CD4-positive, alpha-beta T cell treated with Interleukin-10 for 1 hour (primary cell): ENCODE measurements around the gene OR2B2.
"Not testable (repeated sequence)": the region's sequence is repeated elsewhere in the genome, so short reads cannot be mapped to it uniquely, and the experiment has no call there.

Experiments
- DNase-seq: peaks from one replicate; pipeline ENCODE4 v3.0.0-alpha.2; 2020

The OR2B2 gene

DNA sequence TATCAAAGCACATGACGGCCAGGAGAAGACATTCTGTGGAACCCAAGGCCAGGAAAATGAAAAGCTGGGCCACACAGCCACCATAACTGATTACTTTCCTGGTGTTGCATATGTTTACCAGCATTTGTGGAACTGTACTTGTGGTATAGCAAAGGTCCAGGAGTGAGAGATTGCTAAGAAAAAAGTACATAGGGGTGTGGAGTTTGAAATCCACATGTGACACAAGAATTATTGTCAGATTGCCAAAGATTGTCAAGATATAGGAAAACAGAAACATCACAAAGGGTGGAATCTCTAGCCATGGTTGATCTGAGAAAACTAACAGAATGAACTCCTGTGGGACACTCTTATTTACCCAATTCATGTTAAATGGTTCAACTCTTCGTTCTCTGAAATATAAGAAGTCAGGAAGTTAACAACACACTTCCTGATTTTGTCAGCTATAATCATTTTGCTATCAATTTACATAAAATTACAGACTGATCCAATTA lies at the start of gene OR2B2:
Gene OR2B2, minus strand, starts transcription at position 441 of the 491 bp plus-strand sequence. Its CDS starts 77 bp downstream, at position 364.
- no peak for DNase-seq

- no peak for DNase-seq
Measured at GRCh38 chr6:27957516-27957915, 45.3 kb upstream of the OR2B2 start.

GRCh38 chr6:27956941-27957340 lies 44.7 kb upstream of the OR2B2 start, which contains the start of gene OR2B6:
OR2B6 (plus strand) TSS chr6:27957241; CDS start chr6:27957241, 0 bp downstream.
- DNase-seq = no peak

DNA sequence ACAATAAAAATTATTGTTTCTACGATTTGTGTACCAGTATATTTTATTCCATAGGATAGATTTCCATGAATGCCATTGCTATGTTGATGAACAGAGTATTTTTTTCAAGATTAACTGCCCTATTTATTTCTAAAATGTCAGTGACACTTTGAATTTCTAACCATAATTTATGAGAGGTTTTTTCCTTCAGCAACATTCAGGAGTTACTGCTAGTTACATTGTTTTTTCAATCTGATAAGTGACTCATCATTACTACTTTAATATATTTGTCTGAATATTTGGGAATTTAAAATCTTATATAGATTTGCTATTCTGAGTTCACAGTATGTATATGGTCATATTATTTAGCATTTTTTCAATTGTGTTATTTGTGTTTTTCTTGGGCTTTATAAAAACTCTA lies 38.8 kb upstream of the OR2B2 start:
- DNase-seq = no peak

DNA sequence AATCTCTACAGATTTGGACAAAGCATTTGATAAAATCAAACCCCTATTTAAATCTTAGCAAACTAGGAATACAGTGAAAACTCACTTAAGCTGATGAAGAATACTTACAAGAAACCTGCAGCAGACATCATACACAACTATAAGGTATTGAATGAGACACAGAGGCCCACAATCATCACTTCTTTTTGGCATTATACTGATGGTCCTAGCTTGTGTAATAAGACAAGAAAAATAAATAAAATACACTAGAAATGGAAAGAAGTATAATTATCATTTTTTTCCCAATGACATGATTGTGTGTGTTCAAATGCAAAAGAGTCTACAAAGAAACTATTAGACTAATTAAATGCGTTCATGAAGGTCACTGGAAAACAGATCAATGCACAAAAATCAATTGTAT lies 36.0 kb upstream of the OR2B2 start:
- no peak for DNase-seq

GRCh38 chr6:27943072-27943471 lies 30.9 kb upstream of the OR2B2 start:
- DNase-seq = not testable (repeated sequence)

GRCh38 chr6:27940766-27941165 lies 28.6 kb upstream of the OR2B2 start:
- DNase-seq = no peak

DNA sequence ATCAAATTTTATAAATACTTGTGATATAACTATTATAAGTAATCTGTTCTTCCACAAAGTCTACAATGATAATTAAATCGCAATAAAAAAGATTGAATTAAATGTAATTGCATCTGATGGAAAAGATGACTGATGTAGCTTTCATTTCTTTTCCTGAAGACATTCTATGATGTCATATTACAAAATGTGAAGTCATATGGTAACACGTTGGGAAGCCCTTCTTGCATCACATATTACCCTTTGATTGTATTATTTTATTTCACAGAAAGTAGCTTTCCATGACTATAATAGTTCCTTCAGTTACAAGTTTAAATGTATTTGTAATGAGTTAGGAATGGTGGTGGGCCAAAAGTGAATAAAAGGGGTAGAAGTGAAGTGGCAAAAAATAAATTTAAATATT lies 19.0 kb upstream of the OR2B2 start:
- no peak for DNase-seq

GRCh38 chr6:27929930-27930329 lies 17.7 kb upstream of the OR2B2 start:
- not testable (repeated sequence) for DNase-seq

GRCh38 chr6:27928041-27928440 lies 15.8 kb upstream of the OR2B2 start:
- DNase-seq = not testable (repeated sequence)

DNA sequence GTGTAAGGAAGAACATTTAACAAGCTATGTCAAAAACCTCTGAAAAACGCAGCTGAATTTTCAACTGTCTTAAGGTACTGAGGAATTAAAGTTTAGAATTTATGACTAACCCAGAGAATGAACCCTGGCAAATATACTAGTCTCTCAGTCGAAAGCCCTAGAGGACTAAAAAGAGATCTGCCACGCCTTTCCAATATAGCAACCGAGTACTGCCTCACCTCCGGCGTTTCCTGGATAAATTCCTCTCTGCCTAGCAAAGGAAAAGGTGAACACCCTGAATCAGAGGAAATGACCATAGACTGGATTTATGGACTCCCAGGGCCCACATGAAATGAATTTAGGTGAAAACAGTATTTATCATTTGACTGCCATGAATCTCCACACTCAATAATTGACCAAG lies 12.0 kb upstream of the OR2B2 start:
- DNase-seq = no peak

- no peak for DNase-seq
Measured at GRCh38 chr6:27922949-27923348, 10.8 kb upstream of the OR2B2 start.

- no peak for DNase-seq
Measured at GRCh38 chr6:27908017-27908416, 4.2 kb downstream of the OR2B2 start.

- DNase-seq = peak; percentile 95
Measured at GRCh38 chr6:27902335-27903314, 9.6 kb downstream of the OR2B2 start.

GRCh38 chr6:27901801-27902200 lies 10.4 kb downstream of the OR2B2 start:
- DNase-seq = no peak

GRCh38 chr6:27900197-27900596 lies 12.0 kb downstream of the OR2B2 start:
- DNase-seq = not testable (repeated sequence)

- DNase-seq = no peak
Measured at GRCh38 chr6:27899543-27899942, 12.7 kb downstream of the OR2B2 start.

- DNase-seq = no peak
Measured at GRCh38 chr6:27897580-27898206, 14.5 kb downstream of the OR2B2 start.

- no peak for DNase-seq
Measured at GRCh38 chr6:27896398-27896796, 15.8 kb downstream of the OR2B2 start.

GRCh38 chr6:27894839-27895762 lies 17.1 kb downstream of the OR2B2 start:
- peak; percentile 83 for DNase-seq

- peak; percentile 88 for DNase-seq
Measured at GRCh38 chr6:27893836-27894807, 18.1 kb downstream of the OR2B2 start.
